Measurements from ENCODE around the gene GATAD2B.
"Not testable (repeated sequence)": the region's sequence is repeated elsewhere in the genome, so short reads cannot be mapped to it uniquely, and the experiment has no call there.

DNA sequence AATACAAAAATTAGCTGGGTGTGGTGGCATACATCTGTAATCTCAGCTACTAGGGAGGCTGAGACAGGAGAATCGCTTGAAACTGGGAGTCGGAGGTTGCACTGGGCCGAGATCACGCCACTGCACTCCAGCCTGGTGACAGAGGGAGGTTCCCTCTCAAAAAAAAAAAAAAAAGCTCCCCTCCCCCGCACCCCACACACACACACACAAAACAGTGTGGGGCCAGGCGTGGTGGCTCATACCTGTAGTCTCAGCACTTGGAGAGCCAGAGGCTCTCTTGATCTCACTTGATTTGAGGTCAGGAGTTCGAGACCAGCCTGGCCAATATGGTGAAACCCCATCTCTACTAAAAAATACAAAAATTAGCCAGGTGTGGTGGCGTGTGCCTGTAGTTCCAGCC, 16.9 kb downstream of the GATAD2B start:
- not testable (repeated sequence) for TF ChIP-seq CHD2 (IDR thresholded peaks at IDR 0.05; ENCODE audit: low read length, partially characterized antibody); CEBPB (IDR thresholded peaks at IDR 0.05); POLR2A (IDR thresholded peaks at IDR 0.05; ENCODE audit: low read length); SREBF2 (IDR thresholded peaks at IDR 0.05); EP300 (IDR thresholded peaks at IDR 0.05); JUN (IDR thresholded peaks at IDR 0.05); HDAC2 (IDR thresholded peaks at IDR 0.05); CHD4 (IDR thresholded peaks at IDR 0.05; ENCODE audit: borderline replicate concordance); BHLHE40 (IDR thresholded peaks at IDR 0.05; ENCODE audit: low read depth, low read length); RAD21 (conservative IDR thresholded peaks at IDR 0.05 in 1 of 2, IDR thresholded peaks at IDR 0.05 in 1 of 2)
- TF ChIP-seq, protein P1, sequence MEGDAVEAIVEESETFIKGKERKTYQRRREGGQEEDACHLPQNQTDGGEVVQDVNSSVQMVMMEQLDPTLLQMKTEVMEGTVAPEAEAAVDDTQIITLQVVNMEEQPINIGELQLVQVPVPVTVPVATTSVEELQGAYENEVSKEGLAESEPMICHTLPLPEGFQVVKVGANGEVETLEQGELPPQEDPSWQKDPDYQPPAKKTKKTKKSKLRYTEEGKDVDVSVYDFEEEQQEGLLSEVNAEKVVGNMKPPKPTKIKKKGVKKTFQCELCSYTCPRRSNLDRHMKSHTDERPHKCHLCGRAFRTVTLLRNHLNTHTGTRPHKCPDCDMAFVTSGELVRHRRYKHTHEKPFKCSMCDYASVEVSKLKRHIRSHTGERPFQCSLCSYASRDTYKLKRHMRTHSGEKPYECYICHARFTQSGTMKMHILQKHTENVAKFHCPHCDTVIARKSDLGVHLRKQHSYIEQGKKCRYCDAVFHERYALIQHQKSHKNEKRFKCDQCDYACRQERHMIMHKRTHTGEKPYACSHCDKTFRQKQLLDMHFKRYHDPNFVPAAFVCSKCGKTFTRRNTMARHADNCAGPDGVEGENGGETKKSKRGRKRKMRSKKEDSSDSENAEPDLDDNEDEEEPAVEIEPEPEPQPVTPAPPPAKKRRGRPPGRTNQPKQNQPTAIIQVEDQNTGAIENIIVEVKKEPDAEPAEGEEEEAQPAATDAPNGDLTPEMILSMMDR (IDR thresholded peaks at IDR 0.05): not testable (repeated sequence)
- TF ChIP-seq, protein P2, sequence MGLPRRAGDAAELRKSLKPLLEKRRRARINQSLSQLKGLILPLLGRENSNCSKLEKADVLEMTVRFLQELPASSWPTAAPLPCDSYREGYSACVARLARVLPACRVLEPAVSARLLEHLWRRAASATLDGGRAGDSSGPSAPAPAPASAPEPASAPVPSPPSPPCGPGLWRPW (IDR thresholded peaks at IDR 0.05): not testable (repeated sequence)
- TF ChIP-seq, protein P3, sequence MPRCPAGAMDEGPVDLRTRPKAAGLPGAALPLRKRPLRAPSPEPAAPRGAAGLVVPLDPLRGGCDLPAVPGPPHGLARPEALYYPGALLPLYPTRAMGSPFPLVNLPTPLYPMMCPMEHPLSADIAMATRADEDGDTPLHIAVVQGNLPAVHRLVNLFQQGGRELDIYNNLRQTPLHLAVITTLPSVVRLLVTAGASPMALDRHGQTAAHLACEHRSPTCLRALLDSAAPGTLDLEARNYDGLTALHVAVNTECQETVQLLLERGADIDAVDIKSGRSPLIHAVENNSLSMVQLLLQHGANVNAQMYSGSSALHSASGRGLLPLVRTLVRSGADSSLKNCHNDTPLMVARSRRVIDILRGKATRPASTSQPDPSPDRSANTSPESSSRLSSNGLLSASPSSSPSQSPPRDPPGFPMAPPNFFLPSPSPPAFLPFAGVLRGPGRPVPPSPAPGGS (IDR thresholded peaks at IDR 0.05): not testable (repeated sequence)
